Pulmonary artery endothelial cell (primary cell): ENCODE results near the gene GLCCI1. TPM values are rescaled to one million over a fixed set of nuclear protein-coding genes. Genes with fewer than 3 reads are reported as not detected.

ENCODE experiments used
- DNase-seq: peaks from one replicate; pipeline ENCODE4 v3.0.0-alpha.2; 2011; ENCODE audit warnings: low read depth, low spot score
- total RNA-seq: library from RNA; depleted of rRNA; stranded (reverse); fragments of >200 nt; gene quantifications from 2 replicates; pipeline ENCODE4 v1.2.3, GENCODE V29; 2014

Gene GLCCI1
- total RNA-seq, 1 donor from 2014 or later: 1.5 TPM

DNA sequence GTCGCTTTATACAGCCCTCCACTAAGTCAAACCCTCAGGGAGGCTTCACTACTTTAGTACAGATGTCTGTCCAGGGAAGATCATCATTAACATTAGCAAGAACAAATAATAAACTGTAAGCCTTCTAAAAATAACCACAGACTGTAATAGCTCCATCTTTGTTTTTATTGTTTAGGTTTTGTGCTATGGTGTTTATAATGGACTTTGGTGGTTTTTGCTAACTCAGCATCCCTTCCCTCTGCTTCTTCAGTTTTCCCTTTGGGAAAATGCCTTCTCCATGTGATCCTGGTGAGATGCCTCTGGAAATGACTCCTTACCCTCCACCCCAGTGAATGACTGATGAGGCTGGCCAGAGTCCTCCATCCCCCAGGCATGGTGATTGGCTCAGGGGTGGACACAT lies 162.1 kb downstream of the GLCCI1 start:
- DNase-seq: no peak

DNA sequence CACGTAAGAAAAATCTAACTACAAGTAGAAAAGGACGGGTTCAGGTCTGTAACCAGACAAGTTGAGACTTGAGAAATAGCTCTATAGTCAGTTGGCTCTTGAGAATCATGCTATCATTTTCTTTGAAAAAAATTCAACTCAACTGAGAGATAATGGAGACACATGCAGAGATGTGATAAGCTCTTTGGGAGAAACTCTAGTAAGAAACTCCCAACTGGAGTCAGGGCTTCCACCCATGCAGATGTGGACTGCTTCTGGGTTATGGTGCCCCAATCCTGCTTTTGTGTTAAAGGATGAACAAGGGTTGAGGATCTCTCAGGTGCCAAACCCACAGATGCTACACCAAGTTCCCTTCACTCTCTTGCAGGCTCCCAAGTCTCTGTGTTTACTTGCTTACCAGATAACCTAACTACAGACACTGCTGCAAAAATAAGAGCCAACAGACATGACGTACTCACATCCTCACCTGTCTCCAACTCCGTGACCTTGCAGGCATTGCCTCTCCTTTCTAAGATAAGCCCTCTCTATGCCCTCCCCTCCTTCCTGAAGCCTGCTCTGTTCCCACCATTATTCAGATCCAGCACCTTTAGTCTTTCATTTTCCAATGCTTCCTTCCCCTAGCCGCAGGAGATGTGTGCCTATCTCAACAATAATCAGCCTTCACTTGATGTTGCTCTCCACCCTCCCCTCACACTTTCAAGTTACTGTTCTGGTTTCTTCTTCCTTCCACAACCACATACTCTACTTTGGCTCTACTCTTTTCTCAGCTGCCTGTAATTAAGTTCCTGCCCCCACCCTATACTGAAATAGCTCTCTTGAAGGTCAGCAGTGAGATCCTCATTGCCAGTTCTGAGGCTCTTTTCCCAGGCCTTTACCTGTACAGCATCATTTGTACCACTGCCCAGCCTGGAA lies 163.4 kb downstream of the GLCCI1 start:
- DNase-seq: no peak

DNA sequence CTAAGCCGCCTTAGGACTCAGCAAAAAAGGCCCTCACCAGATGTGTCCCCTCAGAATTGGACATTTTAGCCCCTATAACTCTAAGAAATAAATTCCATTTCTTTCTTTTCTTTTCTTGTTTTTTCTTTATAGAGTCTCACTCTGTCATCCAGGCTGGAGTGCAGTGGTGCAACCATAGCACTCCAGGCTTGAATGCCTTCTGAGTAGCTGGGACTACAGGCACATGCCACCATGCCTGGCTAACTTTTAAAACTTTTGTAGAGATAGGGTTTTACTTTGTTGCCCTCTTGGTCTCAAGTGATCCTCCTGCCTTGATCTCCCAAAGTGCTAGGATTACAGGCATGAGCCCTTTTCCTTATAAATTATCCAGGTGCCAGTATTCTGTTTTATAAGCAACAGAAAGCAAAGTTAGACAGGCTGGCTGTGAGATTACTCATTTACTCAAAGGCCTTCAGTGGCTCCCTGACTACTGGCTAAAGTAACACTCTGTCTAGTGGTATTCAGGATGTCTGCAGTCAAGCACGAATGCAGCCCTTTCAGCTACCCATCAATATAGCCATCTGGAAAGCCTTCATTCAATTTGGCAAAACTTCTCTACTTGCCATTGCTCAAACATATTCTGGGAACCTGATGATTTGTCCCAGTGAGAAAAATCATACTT lies 164.7 kb downstream of the GLCCI1 start:
- DNase-seq: no peak

DNA sequence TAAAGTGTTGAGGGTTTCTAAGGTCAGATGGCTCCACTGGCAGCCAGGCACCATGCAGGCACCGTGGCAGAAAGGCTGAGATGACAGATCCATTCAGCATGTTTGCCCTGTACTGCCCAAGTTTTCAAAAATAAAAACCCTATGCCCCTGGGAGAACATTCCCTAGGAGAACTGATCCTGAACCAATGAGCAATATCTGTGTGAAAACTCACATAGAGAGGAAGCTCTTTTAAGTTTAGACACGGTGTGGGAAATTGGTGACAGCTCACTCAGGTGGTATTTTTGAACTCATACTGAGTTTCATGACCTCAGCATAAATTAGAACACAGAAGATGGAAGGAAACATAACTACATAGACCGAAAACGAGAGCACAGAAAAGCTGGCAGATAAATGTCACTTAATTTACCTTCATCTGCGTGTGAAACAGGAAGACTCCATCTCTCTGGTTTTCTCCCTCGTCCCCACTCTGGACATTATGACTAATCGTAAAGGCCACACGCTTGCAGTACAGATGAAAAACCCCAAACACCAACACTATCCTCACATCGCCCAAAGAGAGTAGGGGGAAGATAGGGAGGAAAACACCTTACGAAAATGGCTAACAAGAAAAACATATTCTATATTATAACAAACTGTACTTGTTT lies 165.6 kb downstream of the GLCCI1 start:
- no peak for DNase-seq

DNA sequence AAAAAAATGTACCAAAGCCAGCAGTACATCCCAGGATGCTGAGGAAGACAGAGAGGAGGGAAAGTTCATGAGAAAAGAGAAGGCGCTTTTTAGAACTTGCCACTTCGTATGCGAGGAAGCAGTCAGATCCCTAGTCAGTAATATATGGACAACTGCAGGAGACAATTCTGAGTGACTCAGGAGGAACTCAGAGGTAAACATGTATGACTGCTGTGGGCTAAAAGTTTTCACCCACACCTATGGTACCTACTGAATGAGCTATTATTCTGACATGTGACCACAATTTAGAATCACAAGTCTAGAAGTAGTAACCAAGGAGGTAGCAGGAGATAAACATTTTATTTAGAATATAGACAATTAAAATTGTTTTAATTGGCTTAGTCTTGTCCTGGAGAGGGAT lies 166.8 kb downstream of the GLCCI1 start:
- DNase-seq: no peak

DNA sequence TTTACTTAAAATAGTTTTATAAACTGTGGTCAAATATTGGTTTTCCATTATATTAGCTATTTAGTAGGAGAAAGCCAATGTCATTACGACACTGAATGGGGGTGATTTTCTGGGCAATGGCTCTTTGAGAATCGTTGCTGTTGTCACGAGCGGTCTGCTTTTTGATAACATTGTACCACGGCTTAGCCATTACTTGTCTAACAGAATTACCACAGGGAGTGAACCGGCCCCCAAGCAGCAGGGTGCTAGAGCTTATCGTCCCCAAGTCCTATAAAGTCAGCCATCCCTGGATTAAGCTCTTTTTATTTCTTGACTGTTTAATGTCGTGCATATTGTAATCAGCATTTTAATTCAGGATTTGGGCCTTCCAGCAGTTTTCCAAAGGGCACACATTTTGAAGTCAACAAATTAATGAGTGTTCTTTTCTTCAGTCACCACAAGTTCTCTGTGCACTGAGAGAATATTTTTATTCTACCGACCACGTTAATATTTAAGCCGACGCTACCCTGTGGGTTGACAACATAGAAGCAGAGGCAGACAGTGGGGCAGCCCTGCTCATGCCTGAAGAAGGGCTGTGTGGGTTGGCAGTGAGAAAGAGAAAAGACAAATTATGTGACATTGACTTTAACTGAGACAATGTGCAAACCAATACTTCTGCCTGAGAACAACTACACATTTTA lies 167.6 kb downstream of the GLCCI1 start:
- DNase-seq: no peak
